Ramos (cell line): ENCODE data around the gene AREG.
"Not testable (repeated sequence)": the region's sequence is repeated elsewhere in the genome, so short reads cannot be mapped to it uniquely, and the experiment has no call there.

Experiments
- in situ Hi-C: fragments of 300-500 bp; cut with MboI; formaldehyde crosslinking; loops from one replicate; pipeline ENCODE4 v1.14.3; 2022; ENCODE audit warnings: low sequenced_read_pairs; ENCODE audit not compliant: unreplicated experiment

Gene AREG

GRCh38 chr4:74444891-74445642, at the start of gene AREG:
Gene AREG (plus strand): TSS chr4:74445136. CDS start chr4:74445346, 210 bp downstream.
- in situ Hi-C loops, result no loop called here

DNA sequence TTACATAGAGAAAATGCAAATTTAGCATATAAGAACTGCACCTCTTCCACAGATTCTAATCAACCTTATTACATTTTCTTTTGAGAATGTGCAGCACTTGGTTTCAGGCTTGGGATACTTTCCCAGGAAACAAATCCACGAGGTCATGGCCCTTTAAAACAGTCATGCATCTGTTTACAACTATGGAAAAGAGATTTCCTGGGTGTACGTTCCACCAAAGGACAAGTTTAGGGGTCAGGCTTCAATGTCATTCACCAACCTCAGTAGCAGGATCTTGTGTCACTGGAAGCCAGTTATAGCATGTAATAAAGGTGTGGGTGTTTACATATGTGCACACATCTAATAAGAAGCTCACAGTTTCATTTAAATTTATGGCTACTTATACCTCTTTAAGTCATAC, 49.3 kb upstream of the AREG start:
- in situ Hi-C loops, result no loop called here

DNA sequence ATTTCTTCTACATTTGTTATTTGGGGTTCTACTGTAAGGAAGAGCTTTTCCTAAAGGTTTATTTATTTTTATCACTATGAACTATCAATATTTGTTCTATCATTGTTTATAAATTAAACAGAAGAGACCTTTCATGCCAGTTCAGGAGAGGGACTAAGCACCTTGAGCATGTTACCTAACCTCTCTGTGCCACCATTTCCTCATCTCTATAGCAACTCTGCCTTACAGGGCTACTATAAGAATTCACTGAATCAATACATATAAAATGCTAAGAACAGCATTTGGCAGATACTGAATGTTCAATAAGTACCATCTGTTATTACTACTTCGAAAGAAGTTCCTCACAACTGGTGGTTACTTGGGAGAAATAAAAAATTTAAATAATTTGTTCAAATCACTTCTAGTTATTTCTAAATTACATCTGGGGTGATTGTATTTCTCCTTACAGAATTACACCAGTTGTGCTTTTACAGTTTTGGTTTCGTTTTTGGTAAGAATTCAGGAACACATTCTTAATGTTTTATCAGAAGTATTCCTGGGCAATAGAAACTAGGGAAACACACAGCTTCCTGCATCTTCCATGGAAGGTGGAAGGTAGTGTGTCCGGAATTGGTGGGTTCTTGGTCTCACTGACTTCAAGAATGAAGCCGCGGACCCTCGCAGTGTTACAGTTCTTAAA, 47.0 kb upstream of the AREG start:
- in situ Hi-C loops, result no loop called here

GRCh38 chr4:74398894-74399589, 45.9 kb upstream of the AREG start:
- in situ Hi-C loops, result not testable (repeated sequence)

DNA sequence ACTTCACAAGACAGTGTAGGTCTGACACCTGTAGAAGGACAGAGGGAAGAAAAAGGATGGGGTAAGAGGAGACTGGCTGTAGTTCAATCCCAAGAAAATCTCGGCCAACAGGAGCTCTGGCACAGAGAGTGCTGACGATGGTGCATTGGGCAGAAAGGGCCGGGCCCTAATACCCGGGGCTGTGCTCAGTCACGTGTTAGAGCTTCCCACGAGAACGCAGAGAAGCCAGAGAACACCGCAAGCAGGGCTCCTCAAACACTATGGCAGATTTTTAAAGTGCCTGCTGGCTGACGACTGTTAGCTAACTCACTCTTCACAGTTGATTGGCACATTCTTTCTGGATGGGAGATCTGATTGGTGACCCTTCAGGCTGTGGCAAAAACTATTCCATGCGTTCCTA, 44.5 kb upstream of the AREG start:
- in situ Hi-C loops, result no loop called here

DNA sequence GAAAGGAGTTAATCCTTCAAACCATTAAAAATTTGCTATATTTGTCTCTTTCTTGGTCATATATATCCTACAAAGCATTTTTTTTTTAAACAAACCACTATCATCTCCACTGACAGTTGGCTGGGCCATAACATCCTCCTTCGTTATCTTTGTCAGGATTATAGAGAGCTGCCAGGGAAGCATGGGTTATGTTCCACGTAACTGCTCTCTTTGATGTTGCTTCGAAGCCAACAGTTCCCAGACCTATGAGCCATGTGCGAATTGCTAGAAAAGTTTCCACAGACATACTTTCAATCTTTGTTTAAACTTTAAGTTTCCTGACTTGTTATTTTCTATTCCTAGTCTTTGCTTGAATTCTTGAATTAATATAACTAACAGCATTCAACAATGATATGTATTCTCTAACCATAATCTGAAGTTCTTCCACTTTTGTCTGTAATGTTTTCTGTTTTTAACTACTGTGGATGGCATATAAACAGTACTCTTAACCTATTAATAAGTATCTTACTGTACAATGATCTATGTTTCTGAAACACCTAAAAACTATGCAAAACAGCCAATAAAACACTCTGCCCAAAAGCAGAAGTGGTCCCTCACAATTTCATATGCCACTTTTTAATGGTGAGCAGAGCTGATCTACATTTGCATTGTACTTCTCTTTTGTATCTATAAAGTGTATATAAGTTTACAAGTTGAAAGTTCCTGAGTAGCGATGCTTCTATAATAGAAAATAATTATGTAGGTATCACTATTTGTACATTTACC, 42.1 kb upstream of the AREG start:
- in situ Hi-C loops, result no loop called here

GRCh38 chr4:74407891-74408290, 37.0 kb upstream of the AREG start:
- in situ Hi-C loops, result no loop called here

DNA sequence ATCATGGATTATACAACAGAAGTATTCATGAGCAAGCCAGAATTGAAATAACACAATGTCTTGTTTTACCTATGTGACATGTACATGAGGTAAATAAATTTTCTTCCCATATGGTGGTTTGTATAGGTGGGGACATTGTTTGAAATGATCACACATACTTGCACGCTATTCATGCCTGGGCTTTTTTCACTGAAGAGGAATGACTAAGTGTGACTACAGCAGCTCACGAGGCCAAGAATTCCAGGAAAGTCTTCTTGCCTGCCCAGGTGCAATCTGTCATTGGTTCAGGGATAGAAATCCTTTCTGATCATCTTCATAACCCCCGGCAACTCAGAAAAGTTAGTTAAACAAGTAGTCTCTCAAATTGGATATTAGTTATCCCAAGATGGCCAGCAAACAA, 36.3 kb upstream of the AREG start:
- in situ Hi-C loops, result no loop called here

GRCh38 chr4:74410272-74410671, 34.7 kb upstream of the AREG start:
- in situ Hi-C loops, result no loop called here

DNA sequence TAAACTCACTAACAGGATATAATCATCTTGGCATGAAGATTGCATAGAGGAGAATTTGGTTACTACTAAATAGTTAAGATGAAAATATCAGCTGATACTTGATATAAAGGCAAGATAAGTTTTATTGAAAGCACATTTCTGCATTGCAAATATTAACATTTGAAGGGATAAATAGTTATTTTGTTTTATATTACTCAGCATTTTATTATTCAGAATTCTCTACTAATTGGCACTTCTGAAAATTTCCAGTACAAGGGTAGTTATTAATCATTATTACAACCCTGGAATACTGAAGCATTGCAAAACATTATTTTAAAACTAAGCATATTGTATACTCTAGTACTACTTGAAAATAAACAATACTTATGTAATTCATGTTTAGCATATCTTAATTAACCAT, 32.7 kb upstream of the AREG start:
- in situ Hi-C loops, result no loop called here

DNA sequence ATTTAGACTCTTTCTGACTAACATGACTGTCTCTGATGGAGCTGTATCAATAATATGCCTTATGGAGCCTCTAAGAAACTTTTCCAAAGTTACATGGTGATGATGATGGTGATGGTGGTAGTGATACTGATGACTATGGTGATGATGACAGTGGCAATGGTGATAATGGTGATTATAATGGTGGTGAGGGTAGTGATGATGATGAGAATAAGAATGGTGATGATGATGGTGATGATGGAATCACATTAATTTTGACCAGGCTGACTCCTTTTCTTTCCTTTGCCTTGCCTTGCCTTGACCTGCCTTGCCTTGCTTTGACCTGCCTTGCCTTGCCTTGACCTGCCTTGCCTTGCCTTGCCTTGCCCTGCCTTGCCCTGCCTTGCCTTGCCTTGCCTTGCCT, 31.7 kb upstream of the AREG start:
- in situ Hi-C loops, result no loop called here

DNA sequence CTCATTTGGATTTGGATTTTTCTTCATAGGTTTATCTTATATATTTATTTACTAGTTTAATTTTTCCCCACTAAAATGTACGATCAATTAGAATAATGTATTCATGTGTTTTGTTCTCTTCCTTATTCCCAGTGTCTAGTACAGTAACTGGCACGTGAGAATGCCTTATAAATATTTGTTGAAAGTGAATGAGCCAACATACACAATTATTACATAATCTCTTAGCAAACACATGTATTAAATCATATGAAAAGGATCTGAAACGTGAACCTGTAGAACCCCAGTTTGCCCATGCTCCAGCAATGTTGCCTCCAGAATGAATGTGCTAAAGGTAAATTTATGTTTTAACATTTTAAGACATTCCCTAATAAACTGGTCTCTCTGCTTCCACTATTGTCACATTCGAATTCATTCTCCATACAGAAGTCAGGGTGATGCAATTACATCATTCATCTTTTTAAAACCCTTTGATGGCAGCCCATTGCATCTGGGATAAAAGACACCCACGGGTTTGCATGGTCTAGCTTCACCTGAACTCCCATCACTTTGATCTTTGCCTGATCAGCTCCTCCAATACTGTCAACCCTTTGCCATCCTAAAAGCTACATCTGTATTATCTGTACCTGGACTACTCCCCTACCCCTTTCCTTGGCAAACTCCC, 30.7 kb upstream of the AREG start:
- in situ Hi-C loops, result no loop called here

- in situ Hi-C loops, result no loop called here
Measured at GRCh38 chr4:74415602-74416300, 29.2 kb upstream of the AREG start.

DNA sequence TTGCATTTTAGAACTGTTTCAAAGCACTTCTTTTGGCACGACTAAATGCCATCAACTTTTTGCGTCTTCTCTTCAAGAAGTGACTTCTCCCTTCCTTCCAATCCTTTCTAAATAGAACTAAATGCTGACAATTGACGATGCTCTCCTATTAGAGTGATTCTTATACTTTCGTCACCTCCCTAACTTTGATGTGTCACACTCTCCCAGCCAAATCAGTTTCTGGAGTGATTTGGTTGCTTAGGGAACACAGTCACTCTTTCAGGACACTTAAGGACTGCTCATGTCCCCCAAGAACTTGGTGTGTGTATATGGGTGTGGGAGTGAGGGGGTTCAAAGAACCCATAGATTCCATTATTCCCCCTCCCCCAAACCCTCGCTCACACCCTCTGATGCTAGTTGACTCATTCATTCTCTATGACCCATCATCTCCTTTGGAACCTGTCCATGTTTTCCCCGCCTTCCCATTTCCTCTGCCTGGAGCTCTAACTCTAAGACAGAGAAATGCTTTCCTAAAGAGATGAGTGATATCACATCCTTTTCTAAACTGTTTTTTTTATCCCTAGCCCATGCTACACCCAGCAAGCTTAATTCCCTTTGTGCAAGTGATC, 26.8 kb upstream of the AREG start:
- in situ Hi-C loops, result no loop called here

- in situ Hi-C loops, result no loop called here
Measured at GRCh38 chr4:74420863-74421262, 24.1 kb upstream of the AREG start.

DNA sequence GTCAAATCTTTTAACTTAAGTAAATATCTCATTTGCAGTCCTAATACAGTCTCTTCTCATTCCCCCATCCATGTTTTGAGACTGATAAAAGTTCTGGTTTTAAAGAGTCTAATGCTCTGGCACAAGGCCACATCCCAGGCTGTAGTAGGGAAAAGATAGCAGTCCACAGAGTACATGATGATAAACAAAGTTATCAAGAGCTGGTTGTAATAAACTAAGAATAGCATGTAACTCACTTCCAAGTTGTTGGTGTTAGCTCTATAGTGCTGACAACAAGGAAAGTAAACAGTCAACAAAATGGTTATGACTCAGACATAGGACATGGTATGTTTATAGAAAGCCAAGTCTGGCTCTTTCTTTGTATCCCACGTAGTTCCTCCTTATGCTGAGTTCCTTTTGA, 21.8 kb upstream of the AREG start:
- in situ Hi-C loops, result no loop called here

DNA sequence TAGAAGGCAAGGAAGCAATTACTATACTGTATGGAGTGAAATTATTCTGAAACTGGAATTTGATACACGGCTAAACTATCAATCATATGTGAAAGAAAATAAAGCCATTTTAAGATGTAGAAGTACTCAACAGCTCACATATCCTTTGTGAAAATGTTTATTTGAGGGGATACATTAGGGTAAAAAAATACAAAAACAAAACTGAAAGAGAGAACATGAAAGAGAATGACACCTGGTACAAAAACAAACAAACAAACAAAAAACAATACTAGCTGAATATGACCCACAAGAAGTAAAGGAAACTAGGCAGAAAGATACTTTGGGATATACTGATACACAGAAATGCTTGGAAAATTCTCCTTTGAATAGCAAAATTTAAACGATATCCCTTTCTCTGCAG, 20.8 kb upstream of the AREG start:
- in situ Hi-C loops, result no loop called here

- in situ Hi-C loops, result no loop called here
Measured at GRCh38 chr4:74426101-74426500, 18.8 kb upstream of the AREG start.

- in situ Hi-C loops, result no loop called here
Measured at GRCh38 chr4:74428276-74428675, 16.7 kb upstream of the AREG start.
